NK-92 (cell line): Measurements from ENCODE around the gene FBP2.
"Not testable (repeated sequence)": the region's sequence is repeated elsewhere in the genome, so short reads cannot be mapped to it uniquely, and the experiment has no call there.

Experiments used
- DNase-seq: peaks from one replicate; lab custom pipeline; 2025; ENCODE audit not compliant: unreplicated experiment; lab: John Stamatoyannopoulos, UW

Gene FBP2

GRCh38 chr9:94606646-94607422, 13.2 kb upstream of the FBP2 start:
- DNase-seq: no peak

GRCh38 chr9:94603259-94604160, 9.9 kb upstream of the FBP2 start:
- peak; percentile 5 for DNase-seq

- no peak for DNase-seq
These were observed 9.0 kb upstream of the FBP2 start for GRCh38 chr9:94602666-94603065.

- DNase-seq: no peak
These were observed 7.1 kb upstream of the FBP2 start for GRCh38 chr9:94600715-94601114.

GRCh38 chr9:94600258-94600657, 6.6 kb upstream of the FBP2 start:
- no peak for DNase-seq

GRCh38 chr9:94599102-94599501, 5.5 kb upstream of the FBP2 start:
- DNase-seq: no peak

GRCh38 chr9:94592683-94593082, 941 bp downstream of the FBP2 start:
- DNase-seq: not testable (repeated sequence)

GRCh38 chr9:94591876-94592275, 1.7 kb downstream of the FBP2 start:
- no peak for DNase-seq

- not testable (repeated sequence) for DNase-seq
These were observed 2.5 kb downstream of the FBP2 start for GRCh38 chr9:94591046-94591545.

- DNase-seq: no peak
These were observed 4.9 kb downstream of the FBP2 start for GRCh38 chr9:94588681-94589080.

- DNase-seq: no peak
These were observed 6.8 kb downstream of the FBP2 start for GRCh38 chr9:94586814-94587213.

- no peak for DNase-seq
These were observed 7.3 kb downstream of the FBP2 start for GRCh38 chr9:94586316-94586715.

GRCh38 chr9:94584555-94584954, 9.1 kb downstream of the FBP2 start:
- no peak for DNase-seq

- DNase-seq: no peak
These were observed 11.9 kb downstream of the FBP2 start for GRCh38 chr9:94581728-94582127.

- DNase-seq: no peak
These were observed 16.1 kb downstream of the FBP2 start for GRCh38 chr9:94577571-94577970.

- DNase-seq: no peak
These were observed 16.6 kb downstream of the FBP2 start for GRCh38 chr9:94577036-94577435.

GRCh38 chr9:94576131-94576530, 17.5 kb downstream of the FBP2 start:
- no peak for DNase-seq

GRCh38 chr9:94568972-94569712, 24.5 kb downstream of the FBP2 start:
- DNase-seq: no peak

GRCh38 chr9:94568250-94568889, 25.3 kb downstream of the FBP2 start:
- DNase-seq: no peak

GRCh38 chr9:94567271-94567670, 26.4 kb downstream of the FBP2 start:
- no peak for DNase-seq

GRCh38 chr9:94566550-94566949, 27.1 kb downstream of the FBP2 start:
- no peak for DNase-seq
